Activated CD8-positive, alpha-beta memory T cell treated with anti-CD3 and anti-CD28 coated beads for 36 hours (primary cell): ENCODE results near the gene HDAC11. TPM values are rescaled to one million over a fixed set of nuclear protein-coding genes. Genes with fewer than 3 reads are reported as not detected.

Source experiments
- CTCF ChIA-PET: fragments of 350-600 bp; sonication (Branson Sonifier 250); formaldehyde crosslinking; loops from one replicate; lab custom pipeline; 2021; ENCODE audit warnings: antibody characterized with exemption; lab: Charles Lee
- POLR2A ChIA-PET: fragments of 350-600 bp; sonication (Branson Sonifier 250); formaldehyde crosslinking; loops from one replicate; lab custom pipeline; 2021; ENCODE audit warnings: antibody characterized with exemption; lab: Charles Lee
- total RNA-seq, 2 experiments: library from RNA; stranded (reverse); gene quantifications; one replicate each; pipeline ENCODE4 v1.2.3, GENCODE V29; 2021

HDAC11 gene
- total RNA-seq, 2 experiments from 2014 or later = 2.2 to 3.2 TPM

DNA sequence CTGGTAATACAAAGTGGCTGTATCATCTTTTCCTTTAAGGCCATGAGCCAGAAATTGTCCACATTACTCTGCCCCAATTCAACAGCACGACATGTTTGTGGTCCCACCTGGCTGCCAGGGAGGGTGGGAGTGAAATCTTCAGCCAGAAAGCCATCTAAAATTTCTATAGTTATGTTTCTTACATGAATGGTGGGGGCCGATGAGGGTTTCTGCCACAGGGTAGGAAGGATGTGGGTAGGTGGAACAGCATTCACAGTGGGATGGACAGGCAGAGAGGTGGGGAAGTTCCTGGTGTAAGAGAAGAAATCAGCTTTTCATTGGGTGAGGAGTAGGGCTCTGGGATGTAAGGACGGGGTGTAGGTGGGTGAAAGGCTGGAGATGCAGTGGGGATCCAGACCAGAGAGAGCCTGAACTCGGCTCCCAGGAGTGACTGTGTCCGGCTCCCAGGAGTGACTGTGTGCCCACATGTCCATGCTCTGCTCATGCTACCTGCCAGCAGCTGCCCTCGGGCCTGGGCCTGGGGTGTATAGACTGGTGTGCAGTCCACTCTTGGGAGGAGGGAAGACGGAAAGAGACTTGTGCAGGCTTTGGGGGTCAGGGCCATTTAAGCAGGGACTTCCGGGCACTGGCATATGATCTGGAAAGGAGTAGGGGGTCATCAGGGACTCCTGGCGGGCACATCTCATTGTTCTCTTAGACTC lies 65.0 kb downstream of the HDAC11 start:
- ChIA-PET CTCF (interaction anchor here (1.4 kb wide), 1 partner anchor 103 kb away, joined by 3 read pairs; no protein-coding TSS in a partner anchor), POLR2A (no interaction called here)

DNA sequence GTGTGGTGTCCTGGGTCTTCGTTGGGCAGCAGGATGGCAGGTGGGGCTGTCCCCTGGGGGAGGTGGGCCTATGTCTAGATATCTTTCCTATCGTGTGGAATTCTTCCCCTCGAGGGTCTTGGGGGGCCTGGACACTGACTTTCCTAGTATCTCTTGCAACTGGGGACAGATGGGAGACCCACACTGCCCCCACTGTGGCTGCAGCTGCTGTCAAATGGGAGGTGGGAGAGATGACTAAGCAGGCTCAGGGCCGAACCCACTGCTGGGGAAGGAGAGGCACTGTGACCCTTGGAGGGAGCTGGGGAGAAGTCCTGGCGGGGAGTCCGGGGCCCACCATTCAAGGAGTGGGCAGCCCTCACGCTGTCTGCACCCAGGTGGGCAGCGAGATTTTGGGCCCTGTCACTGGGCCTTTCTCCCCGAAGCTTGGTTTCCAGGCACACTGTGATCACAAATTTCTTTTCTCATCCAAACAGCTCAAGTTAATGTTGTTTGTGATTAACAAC lies 65.9 kb downstream of the HDAC11 start:
- POLR2A ChIA-PET = no interaction called here
- CTCF ChIA-PET = no interaction called here

DNA sequence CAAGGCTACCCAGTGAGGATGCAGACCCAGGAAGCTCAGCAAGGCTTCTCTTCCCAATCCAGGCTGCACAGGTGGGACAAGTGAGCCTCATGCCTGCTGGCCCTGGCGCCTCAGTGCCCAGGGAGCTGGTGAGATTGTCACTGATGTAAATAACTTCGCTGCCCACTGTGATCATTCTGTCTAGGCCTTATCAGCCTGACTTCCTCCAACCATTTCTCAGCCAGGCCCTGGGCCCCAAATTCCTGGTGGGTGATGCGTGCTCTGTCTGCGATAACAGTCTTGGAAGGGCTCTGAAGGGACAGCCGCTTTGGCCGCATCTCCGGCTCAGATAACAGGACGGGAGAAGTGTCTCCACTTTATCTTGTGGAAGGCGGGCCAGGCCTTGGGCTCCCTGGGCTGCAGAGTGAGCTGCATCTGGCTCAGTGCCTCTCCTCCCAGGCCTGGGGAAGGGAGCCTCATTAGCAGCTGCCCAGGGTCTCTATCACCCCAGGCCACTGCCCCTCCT lies 66.6 kb downstream of the HDAC11 start:
- ChIA-PET POLR2A (no interaction called here), CTCF (no interaction called here)

DNA sequence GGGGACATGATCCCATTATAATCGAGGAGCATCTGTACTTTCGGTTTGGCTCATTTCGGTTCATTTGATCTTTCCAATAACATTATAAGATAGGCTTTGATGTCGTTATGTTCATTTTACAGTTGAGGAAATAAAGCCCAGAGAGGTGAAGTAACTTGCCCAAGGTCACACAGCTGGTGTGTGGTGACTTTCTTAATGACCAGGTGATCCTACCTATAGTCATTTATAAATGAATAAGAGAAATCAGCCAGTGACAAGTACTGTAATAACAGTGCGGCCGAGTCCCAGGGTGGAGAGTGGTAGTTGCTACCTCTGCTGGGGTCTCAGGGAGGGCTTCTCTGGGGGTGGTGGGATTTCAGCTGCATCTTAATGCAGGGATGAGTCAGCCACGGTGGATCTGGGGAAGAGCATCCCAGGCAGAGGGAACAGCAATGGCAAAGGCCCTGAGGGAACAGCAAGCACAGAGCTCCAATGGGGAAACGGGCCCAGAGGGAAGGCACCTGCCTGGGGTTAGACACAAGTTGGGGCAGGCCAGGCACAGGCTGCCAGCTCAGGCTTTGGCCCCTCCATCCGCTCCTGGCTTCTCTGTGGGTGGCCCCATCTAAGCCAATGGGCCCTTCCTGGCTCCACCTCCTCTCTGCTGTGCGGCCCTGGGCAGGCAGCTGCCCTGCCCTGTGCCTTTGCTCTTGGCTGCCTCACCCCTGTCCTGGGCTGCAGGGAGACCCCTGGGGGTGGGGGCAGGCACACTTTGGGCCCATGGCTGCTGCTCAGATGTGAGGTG lies 67.7 kb downstream of the HDAC11 start:
- ChIA-PET POLR2A (no interaction called here), CTCF (no interaction called here)

DNA sequence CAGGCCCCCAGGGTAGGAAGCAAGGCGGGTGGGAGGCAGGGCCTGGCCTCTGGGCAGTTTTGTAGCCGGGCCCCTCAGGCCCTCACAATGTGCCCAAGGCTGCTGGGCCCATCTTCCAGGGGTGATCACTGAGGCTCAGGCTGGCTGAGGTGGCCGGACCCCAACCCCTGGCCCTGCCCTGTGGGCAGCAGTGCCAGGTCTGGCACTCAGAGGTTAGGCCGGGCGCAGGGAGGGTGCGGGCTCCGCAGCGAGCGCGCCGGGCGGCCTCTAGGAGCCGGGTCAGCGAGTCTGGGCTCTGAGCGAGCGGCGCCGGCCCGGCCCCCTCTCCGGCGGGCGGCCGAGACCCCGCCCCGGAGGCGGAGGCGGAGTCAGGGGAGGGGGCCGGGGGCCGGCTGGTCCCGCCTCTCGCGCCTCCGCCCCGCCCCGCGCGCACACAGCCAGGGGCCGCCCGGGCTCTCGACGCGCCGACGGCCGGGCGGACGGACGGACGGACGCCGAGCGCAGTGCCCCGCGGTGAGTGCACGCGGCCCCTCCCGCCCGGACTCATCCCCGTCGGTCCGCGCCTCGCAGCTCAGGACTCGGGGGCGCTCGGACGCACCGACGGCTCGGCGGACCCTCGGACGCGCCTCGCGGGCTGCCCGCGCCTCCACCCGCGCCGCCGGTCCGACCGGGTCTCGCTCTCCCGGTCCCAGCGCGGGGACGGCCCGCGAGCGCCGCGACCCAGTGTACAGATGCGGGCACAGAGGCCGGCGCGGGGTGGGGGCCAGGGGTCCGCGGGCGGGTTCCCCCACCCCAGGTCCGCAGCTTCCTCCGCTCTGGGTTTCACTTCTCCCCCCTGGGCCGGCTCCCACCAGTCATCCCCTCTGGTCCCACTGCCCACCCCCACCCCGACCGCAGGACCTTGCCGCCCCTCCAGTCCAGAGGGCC lies 68.9 kb downstream of the HDAC11 start, which contains the start of gene FBLN2:
TSS of gene FBLN2 (plus strand) at position 430 of the 927 bp plus-strand sequence. CDS start 21,231 bp downstream, outside the sequence.
- ChIA-PET CTCF (interaction anchor here (0.8 kb wide), 1 partner anchor 92 kb away, joined by 3 read pairs; no protein-coding TSS in a partner anchor), POLR2A (no interaction called here)

DNA sequence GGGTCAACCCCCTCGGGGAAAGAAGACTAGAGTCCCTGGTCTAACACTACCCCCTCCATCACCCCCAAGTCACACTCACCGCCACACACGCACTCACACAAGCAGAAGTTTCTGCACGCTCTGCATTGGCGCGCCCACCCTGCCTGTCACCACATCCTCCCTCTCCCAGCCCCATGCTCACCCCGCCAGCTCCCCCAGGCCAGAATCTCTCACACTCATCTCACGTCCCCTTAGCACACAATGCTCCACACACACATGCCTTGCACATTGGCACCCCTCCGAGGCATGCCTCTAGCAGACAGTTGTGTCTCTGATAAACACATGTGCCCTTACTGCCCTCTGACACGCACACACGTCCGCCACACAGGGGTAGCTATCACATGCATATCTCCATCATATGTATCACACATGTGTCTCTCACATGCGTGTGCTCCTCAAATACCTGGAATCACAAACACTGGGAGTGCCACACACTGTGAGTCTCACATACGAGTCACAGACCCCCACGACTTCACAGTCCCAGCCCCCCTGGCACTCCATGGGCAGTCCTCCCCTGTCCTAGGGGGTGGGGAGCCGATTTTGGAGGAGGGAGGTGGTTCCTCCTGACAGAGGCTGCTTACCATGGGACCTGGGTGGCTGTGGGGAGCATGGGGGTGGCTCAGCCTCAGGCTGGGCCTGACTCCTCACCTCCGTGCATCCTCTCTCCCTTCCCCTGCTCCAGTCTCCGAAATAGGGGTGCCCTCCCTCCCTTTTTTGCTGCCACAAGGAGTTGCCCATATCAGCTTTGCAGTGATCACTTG lies 69.7 kb downstream of the HDAC11 start:
- ChIA-PET POLR2A (interaction anchor here (0.7 kb wide), 1 partner anchor 22 kb away, joined by 3 read pairs; no protein-coding TSS in a partner anchor), CTCF (interaction anchor here (0.8 kb wide), 1 partner anchor 93 kb away, joined by 3 read pairs; no protein-coding TSS in a partner anchor)

DNA sequence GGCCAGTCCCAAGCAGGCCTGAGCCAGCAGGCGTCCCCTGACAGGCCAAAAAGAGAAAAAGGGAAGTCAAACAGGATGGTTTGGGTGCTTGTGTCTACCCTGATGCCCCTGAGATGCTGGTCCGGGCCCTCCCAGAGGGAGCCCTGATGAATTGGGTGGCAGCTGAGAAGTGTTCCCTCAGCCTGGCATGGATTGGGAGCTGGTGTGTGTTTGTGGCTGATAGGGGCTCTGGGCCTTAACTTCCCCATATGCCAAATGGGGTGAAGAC lies 70.3 kb downstream of the HDAC11 start:
- POLR2A ChIA-PET = no interaction called here
- CTCF ChIA-PET = no interaction called here

DNA sequence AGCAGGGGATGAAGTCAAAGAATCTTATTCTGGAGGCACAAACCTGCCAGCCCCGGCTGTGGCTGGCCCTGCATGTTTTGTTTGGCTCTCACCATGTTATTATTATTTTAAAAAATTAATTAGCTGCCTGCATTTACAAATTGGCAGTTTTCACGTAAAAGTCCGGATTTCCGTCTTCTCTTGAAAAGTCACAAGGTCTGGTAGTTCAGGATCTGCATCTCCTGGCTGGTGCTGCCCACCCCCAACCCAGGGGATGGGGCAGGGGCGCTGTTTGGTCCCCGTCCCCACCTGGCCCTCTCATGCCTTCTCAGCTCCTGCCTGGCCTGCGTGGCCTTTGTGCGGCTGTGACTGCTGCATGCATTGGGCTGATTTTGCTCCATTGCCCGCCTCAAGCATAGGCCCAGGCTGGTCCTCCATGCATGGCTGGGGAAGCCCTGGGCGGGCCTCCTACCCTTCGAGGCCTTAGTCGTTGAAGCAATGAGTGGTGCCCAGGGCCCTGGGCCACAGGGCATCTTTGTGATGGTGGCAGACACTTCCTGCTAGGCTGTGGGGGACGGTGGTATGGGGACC lies 70.8 kb downstream of the HDAC11 start:
- POLR2A ChIA-PET = no interaction called here
- CTCF ChIA-PET = no interaction called here

DNA sequence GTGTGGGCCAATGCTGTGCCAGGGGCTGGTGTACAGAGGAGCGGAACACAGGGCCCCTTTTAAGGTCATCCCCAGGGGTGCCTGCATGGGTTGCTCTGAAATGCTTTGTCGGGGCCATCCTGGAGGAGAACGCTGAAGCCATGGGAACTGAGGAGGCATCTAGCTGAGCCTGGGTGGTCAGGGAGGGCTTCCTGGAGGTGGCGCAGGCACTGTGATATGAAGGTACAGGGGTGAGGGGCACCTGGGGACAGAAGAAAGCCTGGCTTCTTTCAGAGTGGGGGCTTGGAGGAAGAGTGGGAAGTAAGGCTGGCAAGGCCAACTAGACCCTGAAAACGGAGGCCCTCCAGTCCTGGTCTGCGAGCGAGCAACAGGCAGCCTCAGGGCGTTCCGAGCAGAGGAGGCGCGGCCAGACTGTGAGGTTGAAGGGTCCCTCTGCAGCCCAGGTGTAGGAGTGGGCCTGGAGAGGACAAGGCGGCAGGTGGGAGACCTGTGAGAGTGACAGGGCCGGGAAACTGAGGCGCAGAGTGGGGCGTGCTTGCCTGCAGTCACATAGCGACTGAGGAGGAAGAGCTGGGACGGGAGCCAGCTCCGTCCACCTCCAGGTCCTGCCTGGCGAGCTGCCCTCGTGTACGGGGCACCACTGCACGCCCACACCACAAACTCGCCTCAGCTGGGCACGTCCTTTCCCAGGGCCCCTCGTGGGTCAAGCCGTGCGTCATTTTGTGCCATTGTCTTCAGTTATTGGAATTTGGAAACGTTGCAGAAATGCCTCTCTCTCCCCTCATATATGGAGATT lies 72.9 kb downstream of the HDAC11 start:
- POLR2A ChIA-PET = no interaction called here

DNA sequence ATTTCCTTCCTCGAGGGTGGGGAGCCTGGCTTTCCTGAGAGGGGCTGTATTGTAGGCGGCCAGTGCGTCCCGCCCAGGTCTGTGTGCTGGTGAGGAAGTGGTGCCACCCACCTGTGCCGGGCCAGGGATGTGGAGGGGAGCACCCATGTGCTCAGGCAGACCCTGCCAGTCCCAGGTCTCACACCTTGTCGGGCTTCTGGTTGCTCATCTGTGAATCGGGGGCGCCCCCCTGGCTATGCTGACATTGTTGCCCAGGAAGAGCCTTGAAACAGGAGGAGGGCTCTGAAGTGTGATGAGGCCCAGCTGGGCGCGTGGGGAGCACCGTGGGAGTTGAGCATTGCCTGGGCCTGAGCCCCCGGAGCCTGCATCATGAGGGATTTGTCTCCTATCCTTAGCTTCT lies 73.6 kb downstream of the HDAC11 start:
- ChIA-PET CTCF (no interaction called here), POLR2A (no interaction called here)

More for the DNA sequence above, 72.9 kb downstream of the HDAC11 start:
- CTCF ChIA-PET = no interaction called here

DNA sequence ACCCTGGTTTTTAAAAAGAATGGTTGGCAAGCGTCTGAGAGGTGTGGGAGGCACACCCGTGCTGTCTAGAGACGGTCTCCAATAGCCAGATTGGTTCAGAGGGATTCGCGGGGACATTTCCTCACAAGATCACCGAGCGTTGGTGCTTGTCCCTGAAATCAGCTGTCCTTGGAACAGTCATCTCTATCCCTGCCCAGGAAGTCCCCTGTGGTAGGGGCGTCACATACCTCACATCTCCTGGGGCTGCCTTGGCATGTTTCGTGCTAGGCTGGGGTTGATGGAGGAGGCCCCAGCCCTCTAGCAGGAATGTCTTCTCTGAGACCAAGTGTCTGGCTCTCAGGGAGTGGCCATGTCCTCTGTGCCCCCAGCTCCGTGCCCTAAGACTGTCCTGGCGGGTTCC lies 75.6 kb downstream of the HDAC11 start:
- ChIA-PET CTCF (no interaction called here), POLR2A (no interaction called here)

Other genes starting within 250 kb of the HDAC11 start
- gene NUP210, start 60.0 kb upstream of the HDAC11 start, total RNA-seq = 100 to 1,000 TPM; 159 to 164 TPM
- gene FBLN2, start 68.8 kb downstream of the HDAC11 start, total RNA-seq = under 1 TPM; 0.15 to 0.55 TPM